HG03095 (cell line): ENCODE data around the gene CNTN5.

ENCODE experiments used
- ATAC-seq: cut with Tn5 transposase; IDR thresholded peaks from one replicate; pipeline ENCODE4 v1.9.1; 2021; ENCODE audit warnings: moderate library complexity; ENCODE audit not compliant: unreplicated experiment

The CNTN5 gene

DNA sequence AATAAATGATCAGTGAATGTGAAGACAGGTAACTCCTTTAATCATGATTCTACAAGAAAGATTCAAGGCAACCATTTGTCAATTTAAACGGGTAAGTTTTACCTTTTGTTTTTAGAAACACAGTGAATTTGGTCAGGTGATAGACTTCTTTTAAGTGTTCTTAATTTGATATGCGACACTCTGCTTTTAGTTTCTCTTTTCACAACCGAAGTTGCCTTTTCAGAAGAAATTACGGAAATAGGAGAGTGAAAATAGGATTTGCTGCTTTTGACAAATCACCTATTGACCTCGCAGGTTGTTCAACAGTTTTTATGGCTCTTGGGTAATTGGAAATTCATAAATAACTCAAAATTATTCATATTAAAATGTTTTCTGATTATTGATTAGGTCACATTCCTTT is 142.1 kb downstream of the CNTN5 start:
- ATAC-seq, result no peak

DNA sequence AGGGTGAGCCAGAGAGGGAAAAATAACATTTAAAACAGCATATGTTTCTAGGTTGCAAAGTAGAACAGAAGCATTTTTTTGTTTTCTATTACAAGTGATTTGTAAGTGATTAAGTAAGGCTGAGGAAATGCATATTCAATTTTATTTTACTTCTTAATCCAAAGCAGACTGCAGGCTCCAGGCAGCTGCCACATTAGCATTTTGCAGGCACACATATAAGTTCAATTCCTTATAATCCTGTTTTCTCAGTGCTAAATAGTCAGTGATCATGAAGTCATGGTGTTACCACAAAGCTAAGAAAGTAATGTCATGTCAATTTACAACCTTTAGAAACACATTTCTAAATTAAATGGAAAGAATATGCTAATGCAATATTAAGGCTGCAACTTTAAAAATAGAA is 149.8 kb downstream of the CNTN5 start:
- no peak for ATAC-seq

DNA sequence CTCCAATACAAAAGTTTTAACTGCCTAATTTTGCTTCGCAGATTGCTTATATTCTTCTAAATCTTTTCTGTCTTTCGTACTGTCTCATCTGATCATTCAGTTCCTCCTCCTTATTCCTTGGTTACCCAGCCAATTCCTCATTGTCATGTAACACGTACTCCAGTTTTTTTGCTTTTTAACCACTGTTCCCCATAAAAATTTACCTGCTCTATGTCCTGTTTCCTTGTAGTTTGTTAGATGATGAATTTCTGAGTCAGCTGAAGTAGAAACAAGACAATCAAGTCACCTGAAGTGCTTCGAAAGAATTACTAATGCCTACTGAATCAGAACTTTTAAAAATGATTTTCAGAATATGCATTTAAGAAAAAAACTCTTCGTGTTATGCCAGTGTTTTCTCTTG is 150.6 kb downstream of the CNTN5 start:
- no peak for ATAC-seq

DNA sequence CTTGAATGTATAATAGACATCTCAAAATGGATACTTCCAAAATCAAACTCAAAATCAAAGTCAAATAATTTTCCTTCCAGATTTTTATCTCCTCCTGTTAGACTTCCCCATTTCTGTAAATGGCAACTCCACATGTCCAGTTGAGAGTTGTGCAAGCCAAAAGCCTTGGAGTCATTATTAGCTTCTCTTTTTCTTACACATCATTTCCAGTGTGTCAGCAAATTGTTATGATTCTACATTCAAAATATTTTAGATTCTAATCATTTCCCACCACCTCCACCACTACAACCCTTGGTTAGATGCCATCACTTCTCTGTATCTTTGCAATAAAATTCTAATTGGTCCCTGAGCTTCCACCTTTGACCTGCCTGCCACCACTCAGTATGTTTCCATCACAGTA is 155.7 kb downstream of the CNTN5 start:
- no peak for ATAC-seq

DNA sequence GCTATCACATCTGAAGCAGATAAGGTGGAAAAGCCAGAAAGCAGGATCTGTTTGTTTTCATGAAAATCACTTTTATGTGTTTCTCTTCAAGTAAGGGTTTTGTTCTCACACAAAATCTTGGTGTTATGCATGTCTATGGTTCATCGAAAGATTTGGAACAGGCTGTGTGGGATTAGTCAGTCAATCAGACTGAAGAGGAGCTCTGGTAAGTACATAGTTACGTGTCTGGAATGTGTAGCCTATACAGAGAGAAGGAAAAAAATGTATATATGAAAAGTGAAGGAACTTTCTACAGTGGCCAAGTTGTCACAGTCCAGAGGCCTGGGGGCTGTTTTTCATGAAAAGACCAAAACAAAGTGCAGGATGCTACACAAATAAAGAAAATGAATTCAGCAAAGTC is 156.7 kb downstream of the CNTN5 start:
- no peak for ATAC-seq

DNA sequence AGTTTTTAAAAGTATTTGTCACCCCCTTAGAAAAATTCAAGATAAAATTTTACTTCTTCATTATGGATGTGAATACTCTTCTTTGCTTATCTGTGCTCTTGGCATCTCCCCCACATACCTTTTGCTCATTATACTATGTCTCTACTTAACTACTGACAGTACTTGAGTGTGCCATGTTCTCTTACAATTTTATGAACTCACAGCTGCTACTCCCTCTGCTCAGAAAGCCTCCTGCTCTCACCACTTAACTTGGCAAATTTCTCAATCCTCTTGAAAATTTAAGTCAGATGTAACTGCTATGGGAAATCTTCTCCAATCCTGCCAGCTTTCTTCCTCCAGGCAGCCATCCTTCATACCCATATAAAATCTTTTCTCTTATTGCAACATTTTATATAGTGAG is 163.4 kb downstream of the CNTN5 start:
- ATAC-seq, result no peak

DNA sequence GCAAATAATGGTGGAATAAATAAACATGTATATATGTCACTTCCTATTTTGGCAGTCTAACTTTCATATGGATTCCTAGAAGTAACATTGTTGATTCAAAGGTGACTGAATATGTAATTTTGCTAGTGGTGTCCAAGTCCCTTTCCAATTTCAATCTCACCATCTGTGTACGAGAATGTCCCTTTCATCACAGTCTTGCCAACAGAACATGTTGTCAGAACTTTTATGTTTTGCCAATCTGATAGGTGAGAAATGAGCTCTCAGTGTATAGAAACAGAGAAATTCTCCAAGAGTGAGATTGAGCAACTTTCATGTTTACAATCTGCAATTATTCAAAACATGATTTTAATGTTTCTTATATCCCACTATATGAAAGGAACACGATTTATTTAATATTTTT is 167.5 kb downstream of the CNTN5 start:
- ATAC-seq, result no peak

DNA sequence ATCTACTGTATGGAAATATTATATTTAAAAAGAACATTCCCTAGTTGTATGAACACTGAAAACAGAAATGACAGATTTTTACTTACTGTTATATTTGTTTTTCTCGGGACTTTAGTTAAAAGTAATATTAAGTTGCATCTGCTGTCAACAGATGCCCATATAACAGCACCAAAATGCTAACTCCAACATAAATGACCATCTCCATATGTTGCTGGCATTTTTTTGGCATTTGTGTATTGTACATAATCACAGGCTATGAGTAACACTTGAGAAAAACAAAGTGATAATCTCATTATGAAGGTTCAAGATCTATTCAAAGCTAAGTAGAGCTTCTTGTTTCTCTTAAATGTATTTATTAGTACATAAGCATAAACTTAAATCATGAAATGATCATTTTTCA is 172.0 kb downstream of the CNTN5 start:
- no peak for ATAC-seq

DNA sequence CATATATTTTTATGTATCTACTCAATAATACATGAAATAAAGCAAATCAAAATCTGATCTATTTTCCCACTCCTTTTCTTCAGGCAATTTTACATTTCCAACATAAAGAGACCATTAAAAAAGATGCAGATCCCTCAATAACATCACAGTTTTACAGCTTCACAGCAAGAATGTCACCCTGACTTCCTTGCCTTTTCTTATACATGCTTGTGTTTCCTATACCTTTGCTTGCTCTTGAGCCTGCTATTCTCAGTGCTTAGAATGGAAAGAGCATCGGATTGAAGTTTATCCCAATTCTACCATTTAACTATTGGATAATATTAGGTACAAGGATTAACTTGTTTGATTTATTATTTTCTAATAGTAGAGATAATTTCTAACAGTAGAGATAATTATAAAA is 176.7 kb downstream of the CNTN5 start:
- ATAC-seq, result no peak

DNA sequence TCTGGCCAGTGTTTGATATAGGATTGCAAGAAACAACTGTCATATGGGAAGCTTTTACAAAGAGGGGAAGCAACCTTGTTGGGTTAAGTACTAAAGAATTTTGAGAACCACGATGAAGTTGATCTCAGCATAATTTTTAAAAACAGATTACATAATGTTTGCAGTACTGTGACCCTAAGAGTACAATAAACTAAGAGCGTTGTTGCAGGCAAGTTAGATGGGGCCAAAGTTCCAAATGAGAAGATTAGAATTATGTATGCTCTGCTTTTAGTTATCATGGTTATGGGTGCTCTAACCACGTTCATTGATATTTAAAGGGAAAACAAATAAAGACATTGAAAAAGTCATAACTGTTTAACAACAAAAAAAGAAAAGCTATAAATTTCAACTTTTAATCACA is 177.5 kb downstream of the CNTN5 start:
- ATAC-seq, result no peak

DNA sequence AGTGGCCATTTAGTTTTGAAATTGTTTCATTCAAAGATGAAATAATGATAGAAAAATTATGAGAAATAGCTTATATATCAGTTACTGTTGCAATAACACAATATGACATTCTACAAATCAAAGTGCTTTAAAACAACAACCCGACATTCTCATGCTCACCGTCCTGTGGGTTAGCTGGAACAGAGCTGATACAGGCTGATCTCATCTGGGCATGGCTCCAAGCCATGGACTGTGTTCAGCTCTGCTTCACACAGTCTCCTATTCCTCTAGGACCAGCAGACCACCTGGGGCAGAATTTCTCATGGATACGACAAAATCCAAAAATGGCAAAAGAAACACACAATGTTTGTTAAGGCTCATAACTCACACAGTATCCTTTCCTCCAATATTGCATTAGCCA is 178.6 kb downstream of the CNTN5 start:
- ATAC-seq, result no peak

DNA sequence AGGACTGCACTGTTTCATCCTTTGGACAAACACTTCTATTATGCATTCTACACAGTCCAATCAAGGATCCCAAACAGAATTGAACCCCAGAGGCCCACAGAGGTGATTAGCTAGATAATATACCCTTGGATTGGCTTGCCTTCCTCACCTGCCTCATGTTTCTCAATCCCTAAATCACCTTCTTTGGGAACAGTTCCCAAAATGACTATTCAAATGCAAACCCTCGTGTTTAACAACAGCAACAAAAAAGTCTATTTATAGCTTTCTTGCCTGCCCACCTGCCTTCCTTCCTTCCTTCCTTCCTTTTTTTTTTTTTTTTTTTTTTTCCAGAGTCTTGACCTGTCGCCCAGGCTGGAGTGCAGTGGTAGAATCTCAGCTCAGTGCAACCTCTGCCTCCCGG is 180.0 kb downstream of the CNTN5 start:
- no peak for ATAC-seq

DNA sequence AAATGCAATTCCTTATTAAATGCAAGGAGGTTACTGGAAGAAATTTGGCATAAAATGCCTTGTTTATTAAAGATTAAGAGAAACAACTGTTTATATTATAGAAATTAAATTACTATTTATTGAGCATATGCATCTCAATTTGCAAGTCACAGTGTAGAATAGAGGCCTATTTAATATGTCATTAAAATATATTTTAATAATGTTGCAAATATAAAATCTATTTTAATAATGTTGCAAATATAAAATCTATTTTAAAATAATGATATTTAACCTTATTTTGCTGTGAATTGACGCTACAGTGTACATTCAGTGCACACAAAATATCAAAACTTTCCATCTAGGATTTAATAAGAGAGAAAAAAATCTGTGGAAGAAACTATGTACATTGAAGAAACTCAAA is 188.1 kb downstream of the CNTN5 start:
- ATAC-seq, result no peak

DNA sequence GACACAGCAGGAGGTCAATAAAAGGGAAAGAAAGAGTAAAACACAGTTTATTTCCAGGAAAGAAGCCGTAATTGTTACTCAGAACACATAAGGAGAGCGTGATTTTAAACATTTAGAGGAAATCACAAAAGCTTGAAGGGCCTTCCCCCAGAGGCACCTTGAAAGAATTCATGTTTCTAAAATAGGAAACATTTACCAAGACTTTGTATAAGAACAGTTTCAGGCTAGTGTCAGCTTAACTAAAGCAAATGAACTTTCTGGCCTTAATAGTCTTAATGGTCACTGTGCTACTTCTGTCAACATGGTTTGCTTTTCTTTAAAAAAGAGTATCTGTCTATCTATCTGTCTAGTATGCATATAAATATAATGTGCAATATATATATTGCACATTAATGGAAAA is 208.8 kb downstream of the CNTN5 start:
- ATAC-seq, result no peak

DNA sequence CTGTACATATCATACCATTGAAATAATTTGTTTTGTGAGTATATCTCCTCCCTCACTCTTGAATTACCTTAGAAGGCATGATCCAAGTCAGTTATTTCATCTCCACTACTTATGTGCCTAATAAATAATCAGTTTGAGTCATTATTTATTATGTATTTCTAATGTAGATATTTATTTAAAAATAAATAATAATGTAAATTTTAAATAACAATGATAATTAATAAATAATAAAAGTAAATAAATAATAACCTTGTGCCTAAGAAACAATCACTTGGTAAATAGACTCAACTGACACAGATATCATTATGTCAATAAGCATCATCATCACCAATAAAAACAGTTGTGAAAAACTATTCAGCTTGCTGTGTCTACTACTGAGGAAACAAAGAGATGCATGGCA is 213.8 kb downstream of the CNTN5 start:
- ATAC-seq, result no peak

DNA sequence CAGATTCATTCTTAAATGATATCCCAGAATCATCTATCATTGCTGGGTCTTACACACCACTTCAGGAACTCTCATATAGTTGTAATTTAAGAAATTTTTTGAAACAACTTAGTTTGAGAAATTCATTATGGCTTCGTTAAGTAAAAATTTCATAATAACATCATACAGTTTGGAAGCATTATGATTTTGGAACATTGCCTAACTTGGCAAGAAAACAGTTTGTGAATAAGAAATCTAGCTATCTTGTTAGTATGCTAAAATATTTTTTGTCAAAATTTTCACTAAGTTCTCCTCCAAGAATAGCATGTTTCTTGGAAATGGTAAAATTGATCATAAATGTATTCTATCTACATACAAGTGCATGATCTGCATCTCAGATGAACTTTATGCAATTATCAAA is 217.7 kb downstream of the CNTN5 start:
- no peak for ATAC-seq

DNA sequence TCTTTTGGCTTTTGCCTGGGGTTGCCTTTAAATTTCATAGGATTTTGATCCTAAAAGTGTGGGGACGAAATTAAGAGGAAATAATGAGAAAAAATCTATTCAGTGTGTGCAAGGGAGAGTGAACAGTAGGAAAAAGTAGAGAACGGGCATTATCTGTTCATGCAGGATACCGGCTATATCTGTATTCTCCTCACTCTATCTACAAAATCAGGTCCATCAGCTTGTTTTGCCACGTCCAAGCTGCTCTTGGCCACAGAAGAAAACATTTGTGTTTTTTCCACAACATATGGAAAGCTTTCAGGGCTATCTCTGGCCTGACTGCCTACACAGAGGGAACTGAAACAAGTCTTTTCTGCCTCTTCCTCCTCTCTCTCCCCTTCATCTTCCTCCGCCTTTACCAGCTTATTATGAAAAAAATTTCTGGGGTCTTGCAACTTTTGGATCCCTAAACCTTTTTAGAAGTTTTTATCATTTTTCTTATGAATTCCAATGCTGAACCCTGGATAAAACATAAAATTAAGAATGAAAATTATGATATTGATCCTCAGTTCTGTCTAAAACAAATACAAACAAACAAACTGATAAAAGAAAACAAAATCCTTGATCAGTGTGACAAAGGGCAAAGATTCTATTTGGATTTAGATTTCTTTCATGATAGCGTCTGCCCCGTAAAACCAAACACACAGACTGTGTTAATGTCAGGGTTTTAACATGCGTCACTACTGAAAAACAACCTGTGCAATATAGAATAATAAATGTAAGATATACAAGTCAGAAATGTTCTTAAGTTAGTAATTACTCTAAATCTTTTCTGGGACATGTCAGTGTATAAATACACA is 219.7 kb downstream of the CNTN5 start:
- ATAC-seq, result no peak

DNA sequence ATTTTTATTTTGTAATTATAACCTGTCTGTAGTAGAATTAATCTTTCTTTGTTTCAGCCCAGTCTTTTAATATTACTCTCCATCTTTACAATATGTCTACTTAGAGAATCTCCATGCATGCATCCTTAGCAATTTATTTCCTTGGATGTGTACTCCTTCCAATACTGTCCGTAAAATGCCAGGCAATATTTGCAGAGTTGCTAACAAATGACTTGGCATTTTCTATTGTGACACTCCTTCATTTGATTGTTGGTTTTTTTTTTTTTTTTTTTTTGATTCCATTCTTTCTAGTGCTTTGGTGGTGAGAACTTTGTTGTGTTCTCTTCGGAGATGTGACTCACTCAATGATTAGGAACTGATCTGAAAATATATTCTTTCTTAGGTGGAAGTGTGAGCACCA is 220.3 kb downstream of the CNTN5 start:
- ATAC-seq, result no peak

DNA sequence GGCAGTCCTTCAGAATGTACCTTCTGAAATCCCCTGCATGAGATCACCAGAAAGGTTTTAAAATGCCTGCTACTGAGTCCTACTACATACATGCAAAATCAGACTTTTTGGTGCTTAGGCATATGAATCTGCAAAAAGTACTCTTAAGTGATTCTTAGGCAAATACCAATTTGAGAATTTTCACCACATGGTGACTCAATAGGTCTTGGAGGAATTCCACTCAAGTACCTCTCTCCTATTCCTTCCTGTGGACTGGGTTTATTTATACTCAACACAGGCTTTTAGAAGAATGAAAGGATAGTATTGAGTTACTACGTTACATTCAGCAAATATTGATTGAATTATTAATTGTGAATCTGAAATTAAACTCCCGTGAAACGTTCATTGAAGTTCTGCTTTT is 223.9 kb downstream of the CNTN5 start:
- no peak for ATAC-seq

DNA sequence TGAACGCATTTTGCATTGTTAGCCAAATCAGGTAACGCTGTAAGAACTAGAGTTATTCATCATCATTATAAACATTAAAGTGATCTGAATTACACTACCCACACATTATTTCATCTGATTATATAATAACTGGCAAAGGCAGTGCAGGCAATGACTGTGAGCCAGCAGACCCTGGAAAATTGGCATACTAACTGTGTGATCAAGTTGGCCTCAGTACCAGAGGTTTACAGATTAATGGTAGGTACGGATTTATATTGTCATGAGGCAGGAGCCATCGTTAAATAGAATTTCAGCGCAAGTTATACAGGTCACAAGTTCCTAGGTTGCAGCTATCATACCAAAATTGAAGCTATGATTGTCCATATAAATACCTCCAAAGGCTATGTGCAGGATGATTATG is 225.4 kb downstream of the CNTN5 start:
- ATAC-seq, result no peak

DNA sequence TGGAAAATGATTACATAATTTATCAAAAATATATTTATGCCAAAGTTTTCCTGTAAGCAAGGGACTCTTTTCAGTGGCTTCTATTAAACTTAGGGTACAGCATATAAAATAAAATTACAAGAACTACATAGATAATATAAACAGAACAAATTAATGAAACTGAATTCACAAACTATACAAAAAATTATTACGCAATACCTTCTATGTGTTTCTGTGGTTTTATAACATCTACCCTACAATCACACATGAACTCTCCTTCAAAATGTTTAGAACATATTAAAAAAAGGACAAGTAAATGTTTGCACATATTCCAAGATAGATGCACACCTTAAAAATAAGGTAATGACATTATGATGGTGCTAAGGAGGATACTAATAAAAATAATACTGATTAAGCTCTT is 235.9 kb downstream of the CNTN5 start:
- no peak for ATAC-seq

DNA sequence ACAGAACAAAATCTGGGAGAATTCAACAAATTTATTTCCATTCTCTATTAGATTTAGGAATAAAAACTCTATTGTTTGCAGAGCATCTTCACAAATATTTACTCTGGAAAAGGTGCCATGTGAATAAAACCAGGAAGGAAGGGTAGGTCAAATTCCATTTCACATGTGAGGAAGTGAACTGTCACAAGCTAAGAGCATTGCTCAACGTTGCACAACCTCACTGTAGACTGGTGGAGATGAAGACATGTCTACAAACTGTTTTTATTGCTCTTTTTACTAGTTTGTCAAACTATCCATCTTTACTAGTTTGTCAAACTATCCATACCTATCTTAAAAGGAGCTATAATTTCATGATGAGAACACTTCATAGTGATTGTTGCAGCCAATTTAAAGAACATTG is 236.4 kb downstream of the CNTN5 start:
- ATAC-seq, result no peak

DNA sequence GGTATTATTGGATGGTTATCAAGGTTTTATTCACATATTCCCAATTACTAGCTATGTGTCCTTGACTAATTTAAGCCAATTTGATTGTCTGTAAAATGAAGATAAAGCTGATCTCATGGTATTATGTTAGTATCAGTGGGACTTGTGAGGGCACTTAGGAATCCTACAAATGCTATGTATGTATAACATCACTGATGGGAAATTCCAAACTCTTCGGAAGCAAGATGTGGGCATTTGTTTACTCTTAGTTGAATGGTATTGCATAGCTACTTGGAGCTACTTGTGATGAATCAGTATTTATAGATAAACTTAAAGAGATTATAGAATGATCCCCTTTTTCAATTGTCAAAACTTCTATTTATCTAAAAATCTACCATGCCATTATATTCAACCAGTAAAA is 239.9 kb downstream of the CNTN5 start:
- ATAC-seq, result no peak
